Type B pancreatic cell (in vitro differentiated cells): ENCODE data around the gene SOX15. TPM values are rescaled to one million over a fixed set of nuclear protein-coding genes. Genes with fewer than 3 reads are reported as not detected.

Experiments used
- DNase-seq: peaks from one replicate; pipeline ENCODE4 v3.0.0; 2021; ENCODE audit warnings: mixed read lengths; ENCODE audit not compliant: unreplicated experiment; ENCODE audit errors: extremely low spot score
- H3K27ac Mint-ChIP-seq: 2 replicates; pipeline ENCODE4 v1.8.0; 2021; ENCODE audit warnings: mild to moderate bottlenecking, mixed read lengths
- H3K27me3 Mint-ChIP-seq: 2 replicates; pipeline ENCODE4 v1.8.0; 2021; ENCODE audit warnings: mixed read lengths
- H3K36me3 Mint-ChIP-seq: 2 replicates; pipeline ENCODE4 v1.8.0; 2021; ENCODE audit warnings: mixed read lengths
- H3K4me1 Mint-ChIP-seq: one replicate; pipeline ENCODE4 v1.8.0; 2021; ENCODE audit warnings: mixed read lengths; ENCODE audit not compliant: unreplicated experiment
- H3K4me3 Mint-ChIP-seq: 2 replicates; pipeline ENCODE4 v1.8.0; 2021; ENCODE audit warnings: mild to moderate bottlenecking, mixed read lengths
- H3K9me3 Mint-ChIP-seq: 2 replicates; pipeline ENCODE4 v1.8.0; 2021; ENCODE audit warnings: mixed read lengths
- total RNA-seq: library from RNA; stranded (reverse); gene quantifications from 2 replicates; pipeline ENCODE4 v1.2.1, GENCODE V29; 2021; ENCODE audit warnings: low replicate concordance
- TF ChIP-seq, protein P1 (sequence below): fragments of 200-600 bp; sonication (generic); conservative IDR thresholded peaks from 2 replicates; pipeline ENCODE4 v1.5.0; 2021; ENCODE audit warnings: antibody characterized with exemption, mild to moderate bottlenecking

SOX15 gene
- total RNA-seq, 1 donor from 2014 or later = 0.77 TPM

DNA sequence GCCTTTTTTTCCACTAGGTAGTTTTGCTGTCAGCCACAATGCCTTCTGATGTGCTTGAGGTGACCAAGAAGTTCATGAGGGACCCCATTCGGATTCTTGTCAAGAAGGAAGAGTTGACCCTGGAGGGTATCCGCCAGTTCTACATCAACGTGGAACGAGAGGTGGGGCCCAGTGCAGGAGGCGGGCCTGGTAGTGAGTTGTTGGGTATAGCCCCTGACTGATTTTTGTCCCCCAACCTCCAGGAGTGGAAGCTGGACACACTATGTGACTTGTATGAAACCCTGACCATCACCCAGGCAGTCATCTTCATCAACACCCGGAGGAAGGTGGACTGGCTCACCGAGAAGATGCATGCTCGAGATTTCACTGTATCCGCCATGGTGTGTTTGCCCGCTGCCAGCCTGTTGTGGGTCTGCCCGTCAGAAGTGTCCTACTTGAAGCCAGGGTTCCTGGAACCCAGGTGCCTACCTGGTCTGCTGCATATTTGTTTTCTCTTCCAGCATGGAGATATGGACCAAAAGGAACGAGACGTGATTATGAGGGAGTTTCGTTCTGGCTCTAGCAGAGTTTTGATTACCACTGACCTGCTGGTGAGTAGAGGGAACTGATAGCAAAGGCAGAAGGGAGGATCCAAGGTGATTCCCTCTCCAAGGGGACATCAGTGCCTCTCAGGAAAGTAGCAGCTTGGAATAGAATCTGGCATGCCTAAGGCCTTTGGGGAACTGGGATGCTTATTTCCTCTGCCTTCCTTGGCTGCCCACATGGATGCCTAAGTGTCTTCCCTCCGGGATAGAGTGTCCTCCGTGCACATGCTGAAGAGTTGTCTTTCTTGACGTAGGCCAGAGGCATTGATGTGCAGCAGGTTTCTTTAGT is 12.3 kb downstream of the SOX15 start:
- H3K27ac Mint-ChIP-seq = peak overlapping the region; percentile 100
- H3K4me3 Mint-ChIP-seq = peak overlapping the region; percentile 57
- DNase-seq = no peak
- TF ChIP-seq, protein P1, sequence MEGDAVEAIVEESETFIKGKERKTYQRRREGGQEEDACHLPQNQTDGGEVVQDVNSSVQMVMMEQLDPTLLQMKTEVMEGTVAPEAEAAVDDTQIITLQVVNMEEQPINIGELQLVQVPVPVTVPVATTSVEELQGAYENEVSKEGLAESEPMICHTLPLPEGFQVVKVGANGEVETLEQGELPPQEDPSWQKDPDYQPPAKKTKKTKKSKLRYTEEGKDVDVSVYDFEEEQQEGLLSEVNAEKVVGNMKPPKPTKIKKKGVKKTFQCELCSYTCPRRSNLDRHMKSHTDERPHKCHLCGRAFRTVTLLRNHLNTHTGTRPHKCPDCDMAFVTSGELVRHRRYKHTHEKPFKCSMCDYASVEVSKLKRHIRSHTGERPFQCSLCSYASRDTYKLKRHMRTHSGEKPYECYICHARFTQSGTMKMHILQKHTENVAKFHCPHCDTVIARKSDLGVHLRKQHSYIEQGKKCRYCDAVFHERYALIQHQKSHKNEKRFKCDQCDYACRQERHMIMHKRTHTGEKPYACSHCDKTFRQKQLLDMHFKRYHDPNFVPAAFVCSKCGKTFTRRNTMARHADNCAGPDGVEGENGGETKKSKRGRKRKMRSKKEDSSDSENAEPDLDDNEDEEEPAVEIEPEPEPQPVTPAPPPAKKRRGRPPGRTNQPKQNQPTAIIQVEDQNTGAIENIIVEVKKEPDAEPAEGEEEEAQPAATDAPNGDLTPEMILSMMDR = peak; percentile 29
- no peaks in the 10 kb centered on the region for H3K9me3 Mint-ChIP-seq
- H3K36me3 Mint-ChIP-seq = peaks cover 53% of the 10 kb centered on the region
- peaks cover 5% of the 10 kb centered on the region for H3K27me3 Mint-ChIP-seq
- peaks cover 59% of the 10 kb centered on the region for H3K4me1 Mint-ChIP-seq

DNA sequence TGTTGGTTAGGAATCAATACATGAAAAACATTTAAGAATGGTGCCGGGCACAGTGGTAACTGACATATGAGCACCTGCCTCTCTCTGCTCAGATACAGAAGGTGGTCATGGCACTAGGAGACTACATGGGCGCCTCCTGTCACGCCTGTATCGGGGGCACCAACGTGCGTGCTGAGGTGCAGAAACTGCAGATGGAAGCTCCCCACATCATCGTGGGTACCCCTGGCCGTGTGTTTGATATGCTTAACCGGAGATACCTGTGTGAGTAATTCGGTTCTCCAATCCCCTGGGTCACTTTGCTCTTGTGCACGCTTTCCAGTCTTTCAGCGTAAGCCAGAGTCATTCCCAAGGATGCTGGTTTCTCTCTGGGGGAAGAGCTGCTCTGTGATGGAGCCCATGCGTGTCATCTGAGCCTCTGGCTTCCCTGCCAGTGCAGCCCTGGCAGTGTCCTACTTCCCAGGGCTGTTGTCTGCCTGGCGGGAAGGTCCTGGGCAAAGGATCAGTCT is 13.4 kb downstream of the SOX15 start:
- Mint-ChIP-seq H3K27me3 (peaks cover 6% of the 10 kb centered on the region), H3K27ac (peak overlapping the region; percentile 100), H3K36me3 (peaks cover 54% of the 10 kb centered on the region), H3K4me1 (peaks cover 62% of the 10 kb centered on the region), H3K9me3 (no peaks in the 10 kb centered on the region), H3K4me3 (peak overlapping the region; percentile 57)
- TF ChIP-seq, protein P1 = no peak
- no peak for DNase-seq

DNA sequence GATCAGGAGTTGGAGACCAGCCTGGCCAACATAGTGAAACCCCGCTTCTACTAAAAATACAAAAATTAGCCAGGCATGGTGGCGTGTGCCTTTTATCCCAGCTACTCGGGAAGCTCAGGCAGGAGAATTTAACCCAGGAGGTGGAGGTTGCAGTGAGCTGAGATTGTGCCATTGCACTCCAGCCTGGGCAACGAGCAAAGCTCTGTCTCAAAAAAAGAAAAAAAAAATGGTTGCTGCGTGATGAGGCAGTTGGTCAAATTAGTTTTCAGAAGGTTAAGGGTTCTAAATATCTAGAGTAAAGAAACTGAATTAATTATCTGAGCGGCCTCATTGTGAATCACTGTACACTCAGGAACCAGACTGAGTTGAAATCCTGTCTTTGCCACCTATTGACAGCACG is 13.9 kb downstream of the SOX15 start:
- peaks cover 6% of the 10 kb centered on the region for H3K27me3 Mint-ChIP-seq
- no peaks in the 10 kb centered on the region for H3K9me3 Mint-ChIP-seq
- TF ChIP-seq, protein P1 = no peak
- H3K27ac Mint-ChIP-seq = peak overlapping the region; percentile 100
- DNase-seq = no peak
- peak overlapping the region; percentile 57 for H3K4me3 Mint-ChIP-seq
- peaks cover 60% of the 10 kb centered on the region for H3K4me1 Mint-ChIP-seq
- peaks cover 51% of the 10 kb centered on the region for H3K36me3 Mint-ChIP-seq

DNA sequence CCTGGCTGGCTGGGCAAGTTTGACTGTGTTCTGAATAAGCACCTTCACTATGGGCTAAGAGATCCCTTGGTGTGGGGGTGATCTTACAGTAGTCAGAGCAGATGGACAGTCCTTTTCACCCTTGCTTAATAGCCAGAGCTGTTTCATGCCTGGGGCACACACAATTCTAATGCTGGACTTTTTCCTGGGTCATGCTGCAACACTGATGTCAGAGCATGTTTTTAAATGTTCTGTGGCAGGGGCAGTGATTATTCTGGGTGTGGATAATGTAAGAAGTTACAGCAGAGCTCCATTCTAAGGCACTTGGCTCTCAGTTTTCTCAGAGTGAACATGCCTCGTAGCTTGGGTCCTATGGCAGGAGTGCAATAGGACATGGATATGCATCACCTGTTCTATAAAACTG is 14.4 kb downstream of the SOX15 start:
- Mint-ChIP-seq H3K27ac (peak overlapping the region; percentile 100), H3K9me3 (no peaks in the 10 kb centered on the region), H3K36me3 (peaks cover 49% of the 10 kb centered on the region), H3K4me1 (peaks cover 55% of the 10 kb centered on the region), H3K27me3 (peaks cover 6% of the 10 kb centered on the region), H3K4me3 (peak overlapping the region; percentile 99)
- TF ChIP-seq, protein P1 = no peak
- DNase-seq = no peak

DNA sequence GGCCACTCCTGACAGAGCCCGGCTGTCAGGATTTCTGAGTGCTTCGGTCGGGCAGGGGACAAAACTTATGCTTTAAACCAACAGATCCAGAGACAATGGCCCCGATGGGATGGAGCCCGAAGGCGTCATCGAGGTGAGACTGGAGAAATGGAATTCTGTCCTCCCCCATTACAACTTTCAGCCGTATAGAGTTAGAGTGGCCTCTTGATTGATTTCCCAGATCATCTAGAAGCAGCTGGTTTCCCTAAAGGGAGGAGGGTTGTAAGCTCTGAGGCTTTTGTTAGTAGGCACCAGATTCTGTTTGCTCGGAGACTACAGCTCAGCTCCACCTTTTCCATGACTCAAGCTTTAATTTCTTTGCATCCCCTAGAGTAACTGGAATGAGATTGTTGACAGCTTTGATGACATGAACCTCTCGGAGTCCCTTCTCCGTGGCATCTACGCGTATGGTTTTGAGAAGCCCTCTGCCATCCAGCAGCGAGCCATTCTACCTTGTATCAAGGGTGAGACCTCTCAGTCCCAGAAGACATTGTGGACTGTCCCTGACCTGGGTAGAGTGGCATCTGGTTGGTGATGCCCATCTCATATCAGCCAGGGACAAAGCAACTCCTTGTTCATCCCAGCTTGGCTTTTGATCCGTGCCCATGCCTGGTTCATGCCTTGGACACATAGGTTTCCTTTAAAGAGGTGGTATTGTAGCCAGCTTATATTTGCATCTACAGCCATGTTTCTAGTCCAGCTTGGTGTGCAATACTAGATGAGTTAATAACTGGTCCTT is 15.5 kb downstream of the SOX15 start:
- H3K4me3 Mint-ChIP-seq = peak overlapping the region; percentile 99
- DNase-seq = no peak
- H3K27ac Mint-ChIP-seq = peak overlapping the region; percentile 100
- H3K4me1 Mint-ChIP-seq = peaks cover 44% of the 10 kb centered on the region
- TF ChIP-seq, protein P1 = no peak
- H3K9me3 Mint-ChIP-seq = no peaks in the 10 kb centered on the region
- H3K36me3 Mint-ChIP-seq = peaks cover 51% of the 10 kb centered on the region
- peaks cover 6% of the 10 kb centered on the region for H3K27me3 Mint-ChIP-seq
